ENCODE results near the gene METTL17. TPM values are rescaled to one million over a fixed set of nuclear protein-coding genes. Genes with fewer than 3 reads are reported as not detected.
A peak's percentile ranks its signal among the peaks of the same experiment; 100 is the strongest.

Gene METTL17
- total and polyA plus RNA-seq, 2 of the 13 experiments (the other 11 are each of a cell fraction or from before 2014, with no cell fraction given) = 122 to 199 TPM

GRCh38 chr14:21043974-21044618 is 54.3 kb downstream of the METTL17 start (continued):
- TF ChIP-seq SIN3A (IDR thresholded peaks at IDR 0.05; ENCODE audit: borderline replicate concordance, low read depth, low read length) = no peak
- TF ChIP-seq, protein P1, sequence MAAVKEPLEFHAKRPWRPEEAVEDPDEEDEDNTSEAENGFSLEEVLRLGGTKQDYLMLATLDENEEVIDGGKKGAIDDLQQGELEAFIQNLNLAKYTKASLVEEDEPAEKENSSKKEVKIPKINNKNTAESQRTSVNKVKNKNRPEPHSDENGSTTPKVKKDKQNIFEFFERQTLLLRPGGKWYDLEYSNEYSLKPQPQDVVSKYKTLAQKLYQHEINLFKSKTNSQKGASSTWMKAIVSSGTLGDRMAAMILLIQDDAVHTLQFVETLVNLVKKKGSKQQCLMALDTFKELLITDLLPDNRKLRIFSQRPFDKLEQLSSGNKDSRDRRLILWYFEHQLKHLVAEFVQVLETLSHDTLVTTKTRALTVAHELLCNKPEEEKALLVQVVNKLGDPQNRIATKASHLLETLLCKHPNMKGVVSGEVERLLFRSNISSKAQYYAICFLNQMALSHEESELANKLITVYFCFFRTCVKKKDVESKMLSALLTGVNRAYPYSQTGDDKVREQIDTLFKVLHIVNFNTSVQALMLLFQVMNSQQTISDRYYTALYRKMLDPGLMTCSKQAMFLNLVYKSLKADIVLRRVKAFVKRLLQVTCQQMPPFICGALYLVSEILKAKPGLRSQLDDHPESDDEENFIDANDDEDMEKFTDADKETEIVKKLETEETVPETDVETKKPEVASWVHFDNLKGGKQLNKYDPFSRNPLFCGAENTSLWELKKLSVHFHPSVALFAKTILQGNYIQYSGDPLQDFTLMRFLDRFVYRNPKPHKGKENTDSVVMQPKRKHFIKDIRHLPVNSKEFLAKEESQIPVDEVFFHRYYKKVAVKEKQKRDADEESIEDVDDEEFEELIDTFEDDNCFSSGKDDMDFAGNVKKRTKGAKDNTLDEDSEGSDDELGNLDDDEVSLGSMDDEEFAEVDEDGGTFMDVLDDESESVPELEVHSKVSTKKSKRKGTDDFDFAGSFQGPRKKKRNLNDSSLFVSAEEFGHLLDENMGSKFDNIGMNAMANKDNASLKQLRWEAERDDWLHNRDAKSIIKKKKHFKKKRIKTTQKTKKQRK (IDR thresholded peaks at IDR 0.05; ENCODE audit: low read length) = no peak
- TF ChIP-seq ZNF607 (CRISPR knock-in tag; IDR thresholded peaks at IDR 0.05; ENCODE audit: borderline replicate concordance) = peak; percentile 52; the same call in 1 of the 2 replicates
- no peak for TF ChIP-seq MAFK (conservative IDR thresholded peaks at IDR 0.05 in 1 of 2, IDR thresholded peaks at IDR 0.05 in 1 of 2; ENCODE audit: low read length in 2 of 2)
- peak; percentile 31; the same call in 1 of the 2 replicates for TF ChIP-seq KDM2A (CRISPR knock-in tag; IDR thresholded peaks at IDR 0.05; ENCODE audit: borderline replicate concordance, low read depth)
- TF ChIP-seq NONO (IDR thresholded peaks at IDR 0.05) = no peak
- 0 out of 2 replicates have a peak, but pooled peaks have one; percentile 21 for TF ChIP-seq NONO (CRISPR knock-in tag; conservative IDR thresholded peaks at IDR 0.05)
- TF ChIP-seq HDAC6 (IDR thresholded peaks at IDR 0.05; ENCODE audit: low read depth, low read length) = no peak
- TF ChIP-seq, protein P2, sequence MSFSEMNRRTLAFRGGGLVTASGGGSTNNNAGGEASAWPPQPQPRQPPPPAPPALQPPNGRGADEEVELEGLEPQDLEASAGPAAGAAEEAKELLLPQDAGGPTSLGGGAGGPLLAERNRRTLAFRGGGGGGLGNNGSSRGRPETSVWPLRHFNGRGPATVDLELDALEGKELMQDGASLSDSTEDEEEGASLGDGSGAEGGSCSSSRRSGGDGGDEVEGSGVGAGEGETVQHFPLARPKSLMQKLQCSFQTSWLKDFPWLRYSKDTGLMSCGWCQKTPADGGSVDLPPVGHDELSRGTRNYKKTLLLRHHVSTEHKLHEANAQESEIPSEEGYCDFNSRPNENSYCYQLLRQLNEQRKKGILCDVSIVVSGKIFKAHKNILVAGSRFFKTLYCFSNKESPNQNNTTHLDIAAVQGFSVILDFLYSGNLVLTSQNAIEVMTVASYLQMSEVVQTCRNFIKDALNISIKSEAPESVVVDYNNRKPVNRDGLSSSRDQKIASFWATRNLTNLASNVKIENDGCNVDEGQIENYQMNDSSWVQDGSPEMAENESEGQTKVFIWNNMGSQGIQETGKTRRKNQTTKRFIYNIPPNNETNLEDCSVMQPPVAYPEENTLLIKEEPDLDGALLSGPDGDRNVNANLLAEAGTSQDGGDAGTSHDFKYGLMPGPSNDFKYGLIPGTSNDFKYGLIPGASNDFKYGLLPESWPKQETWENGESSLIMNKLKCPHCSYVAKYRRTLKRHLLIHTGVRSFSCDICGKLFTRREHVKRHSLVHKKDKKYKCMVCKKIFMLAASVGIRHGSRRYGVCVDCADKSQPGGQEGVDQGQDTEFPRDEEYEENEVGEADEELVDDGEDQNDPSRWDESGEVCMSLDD (CRISPR knock-in tag; IDR thresholded peaks at IDR 0.05; ENCODE audit: borderline replicate concordance) = no peak
- TF ChIP-seq, protein P3, sequence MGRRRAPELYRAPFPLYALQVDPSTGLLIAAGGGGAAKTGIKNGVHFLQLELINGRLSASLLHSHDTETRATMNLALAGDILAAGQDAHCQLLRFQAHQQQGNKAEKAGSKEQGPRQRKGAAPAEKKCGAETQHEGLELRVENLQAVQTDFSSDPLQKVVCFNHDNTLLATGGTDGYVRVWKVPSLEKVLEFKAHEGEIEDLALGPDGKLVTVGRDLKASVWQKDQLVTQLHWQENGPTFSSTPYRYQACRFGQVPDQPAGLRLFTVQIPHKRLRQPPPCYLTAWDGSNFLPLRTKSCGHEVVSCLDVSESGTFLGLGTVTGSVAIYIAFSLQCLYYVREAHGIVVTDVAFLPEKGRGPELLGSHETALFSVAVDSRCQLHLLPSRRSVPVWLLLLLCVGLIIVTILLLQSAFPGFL (CRISPR knock-in tag; IDR thresholded peaks at IDR 0.05) = no peak
- no peak for TF ChIP-seq HES4 (CRISPR knock-in tag; IDR thresholded peaks at IDR 0.05; ENCODE audit: borderline replicate concordance)
- TF ChIP-seq ZSCAN12 (CRISPR knock-in tag; IDR thresholded peaks at IDR 0.05) = no peak
- no peak; the same call in 1 of the 2 replicates for TF ChIP-seq ZNF337 (CRISPR knock-in tag; IDR thresholded peaks at IDR 0.05; ENCODE audit: borderline replicate concordance, low read depth)
- TF ChIP-seq SP1 (IDR thresholded peaks at IDR 0.05) = no peak
- no peak for TF ChIP-seq SP1 (CRISPR knock-in tag; IDR thresholded peaks at IDR 0.05)
- TF ChIP-seq POLR2G (IDR thresholded peaks at IDR 0.05; ENCODE audit: low read depth, low read length) = no peak
- no peak for TF ChIP-seq FOXC1 (CRISPR knock-in tag; IDR thresholded peaks at IDR 0.05; ENCODE audit: borderline replicate concordance)
- peak; percentile 99 for TF ChIP-seq RXRB (CRISPR knock-in tag; IDR thresholded peaks at IDR 0.05; ENCODE audit: borderline replicate concordance)
- no peak for TF ChIP-seq POLR2A (IDR thresholded peaks at IDR 0.05; ENCODE audit: insufficient read depth in 1 of 2, low read depth in 2 of 2, low read length in 2 of 2)
- TF ChIP-seq PRDM4 (CRISPR knock-in tag; IDR thresholded peaks at IDR 0.05; ENCODE audit: borderline replicate concordance) = no peak
- no peak for TF ChIP-seq ZNF20 (CRISPR knock-in tag; IDR thresholded peaks at IDR 0.05)

All from HepG2 (cell line).